ENCODE results near the gene MRPL19. TPM values are rescaled to one million over a fixed set of nuclear protein-coding genes. Genes with fewer than 3 reads are reported as not detected.

The MRPL19 gene
- total and polyA plus RNA-seq, 2 of the 13 experiments (the other 11 are each of a cell fraction or from before 2014, with no cell fraction given): 43.2 to 163 TPM

DNA sequence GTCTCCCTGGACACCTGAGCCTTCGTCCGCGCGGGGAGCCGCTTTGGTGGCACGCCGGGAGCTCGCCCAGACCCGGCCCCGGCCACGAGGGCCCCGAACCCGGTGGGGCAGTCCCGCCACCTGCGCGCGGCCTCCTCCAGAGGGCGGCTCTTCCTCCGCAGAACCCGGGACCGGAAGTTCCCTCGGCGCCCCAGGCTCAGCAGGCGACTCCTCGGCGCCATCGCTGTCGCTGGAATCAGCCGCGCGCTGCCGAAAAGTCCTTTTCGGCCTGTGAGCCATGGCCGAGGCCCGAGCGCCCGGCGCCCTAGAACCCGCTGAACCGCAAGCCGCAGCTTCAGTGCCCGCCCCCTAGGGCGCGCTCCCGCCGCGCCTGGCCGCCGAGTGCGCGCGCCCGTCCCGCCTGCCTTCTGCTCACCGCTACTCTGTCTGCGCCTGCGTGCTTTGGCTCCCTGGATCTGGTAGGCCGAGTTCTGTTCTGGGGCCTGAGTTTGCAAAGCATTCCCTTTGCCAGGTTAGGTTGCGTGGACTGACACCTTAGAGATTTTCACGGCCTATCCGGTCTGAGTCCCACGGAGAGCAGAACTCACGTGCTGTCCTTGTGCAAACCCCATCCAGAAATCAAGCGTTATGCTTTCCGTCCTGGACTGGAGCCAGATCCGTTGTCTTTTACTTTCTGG is 64.1 kb downstream of the MRPL19 start, which contains the start of gene GCFC2 (continued):
- TF ChIP-seq, protein P1, sequence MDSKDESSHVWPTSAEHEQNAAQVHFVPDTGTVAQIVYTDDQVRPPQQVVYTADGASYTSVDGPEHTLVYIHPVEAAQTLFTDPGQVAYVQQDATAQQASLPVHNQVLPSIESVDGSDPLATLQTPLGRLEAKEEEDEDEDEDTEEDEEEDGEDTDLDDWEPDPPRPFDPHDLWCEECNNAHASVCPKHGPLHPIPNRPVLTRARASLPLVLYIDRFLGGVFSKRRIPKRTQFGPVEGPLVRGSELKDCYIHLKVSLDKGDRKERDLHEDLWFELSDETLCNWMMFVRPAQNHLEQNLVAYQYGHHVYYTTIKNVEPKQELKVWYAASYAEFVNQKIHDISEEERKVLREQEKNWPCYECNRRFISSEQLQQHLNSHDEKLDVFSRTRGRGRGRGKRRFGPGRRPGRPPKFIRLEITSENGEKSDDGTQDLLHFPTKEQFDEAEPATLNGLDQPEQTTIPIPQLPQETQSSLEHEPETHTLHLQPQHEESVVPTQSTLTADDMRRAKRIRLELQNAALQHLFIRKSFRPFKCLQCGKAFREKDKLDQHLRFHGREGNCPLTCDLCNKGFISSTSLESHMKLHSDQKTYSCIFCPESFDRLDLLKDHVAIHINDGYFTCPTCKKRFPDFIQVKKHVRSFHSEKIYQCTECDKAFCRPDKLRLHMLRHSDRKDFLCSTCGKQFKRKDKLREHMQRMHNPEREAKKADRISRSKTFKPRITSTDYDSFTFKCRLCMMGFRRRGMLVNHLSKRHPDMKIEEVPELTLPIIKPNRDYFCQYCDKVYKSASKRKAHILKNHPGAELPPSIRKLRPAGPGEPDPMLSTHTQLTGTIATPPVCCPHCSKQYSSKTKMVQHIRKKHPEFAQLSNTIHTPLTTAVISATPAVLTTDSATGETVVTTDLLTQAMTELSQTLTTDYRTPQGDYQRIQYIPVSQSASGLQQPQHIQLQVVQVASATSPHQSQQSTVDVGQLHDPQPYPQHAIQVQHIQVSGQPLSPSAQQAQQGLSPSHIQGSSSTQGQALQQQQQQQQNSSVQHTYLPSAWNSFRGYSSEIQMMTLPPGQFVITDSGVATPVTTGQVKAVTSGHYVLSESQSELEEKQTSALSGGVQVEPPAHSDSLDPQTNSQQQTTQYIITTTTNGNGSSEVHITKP (CRISPR knock-in tag; IDR thresholded peaks at IDR 0.05; ENCODE audit: low read depth): no peak
- TF ChIP-seq, protein P2, sequence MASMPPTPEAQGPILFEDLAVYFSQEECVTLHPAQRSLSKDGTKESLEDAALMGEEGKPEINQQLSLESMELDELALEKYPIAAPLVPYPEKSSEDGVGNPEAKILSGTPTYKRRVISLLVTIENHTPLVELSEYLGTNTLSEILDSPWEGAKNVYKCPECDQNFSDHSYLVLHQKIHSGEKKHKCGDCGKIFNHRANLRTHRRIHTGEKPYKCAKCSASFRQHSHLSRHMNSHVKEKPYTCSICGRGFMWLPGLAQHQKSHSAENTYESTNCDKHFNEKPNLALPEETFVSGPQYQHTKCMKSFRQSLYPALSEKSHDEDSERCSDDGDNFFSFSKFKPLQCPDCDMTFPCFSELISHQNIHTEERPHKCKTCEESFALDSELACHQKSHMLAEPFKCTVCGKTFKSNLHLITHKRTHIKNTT (CRISPR knock-in tag; IDR thresholded peaks at IDR 0.05): peak; percentile 82; the same call in 1 of the 2 replicates
- 0 out of 2 replicates have a peak, but pooled peaks have one; percentile 24 for TF ChIP-seq SRF (IDR thresholded peaks at IDR 0.05; ENCODE audit: low read depth, low read length)
- peak; percentile 100 for TF ChIP-seq ZNF547 (CRISPR knock-in tag; IDR thresholded peaks at IDR 0.05)
- TF ChIP-seq ZNF484 (CRISPR knock-in tag; IDR thresholded peaks at IDR 0.05; ENCODE audit: borderline replicate concordance, low read depth): peak; percentile 96
- peak; percentile 86; the same call in 1 of the 3 replicates for TF ChIP-seq MXI1 (IDR thresholded peaks at IDR 0.05; ENCODE audit: borderline replicate concordance, low read depth, low read length)
- TF ChIP-seq ZMAT3 (CRISPR knock-in tag; conservative IDR thresholded peaks at IDR 0.05): peak; percentile 100
- TF ChIP-seq, protein P3, sequence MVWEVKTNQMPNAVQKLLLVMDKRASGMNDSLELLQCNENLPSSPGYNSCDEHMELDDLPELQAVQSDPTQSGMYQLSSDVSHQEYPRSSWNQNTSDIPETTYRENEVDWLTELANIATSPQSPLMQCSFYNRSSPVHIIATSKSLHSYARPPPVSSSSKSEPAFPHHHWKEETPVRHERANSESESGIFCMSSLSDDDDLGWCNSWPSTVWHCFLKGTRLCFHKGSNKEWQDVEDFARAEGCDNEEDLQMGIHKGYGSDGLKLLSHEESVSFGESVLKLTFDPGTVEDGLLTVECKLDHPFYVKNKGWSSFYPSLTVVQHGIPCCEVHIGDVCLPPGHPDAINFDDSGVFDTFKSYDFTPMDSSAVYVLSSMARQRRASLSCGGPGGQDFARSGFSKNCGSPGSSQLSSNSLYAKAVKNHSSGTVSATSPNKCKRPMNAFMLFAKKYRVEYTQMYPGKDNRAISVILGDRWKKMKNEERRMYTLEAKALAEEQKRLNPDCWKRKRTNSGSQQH (CRISPR knock-in tag; IDR thresholded peaks at IDR 0.05; ENCODE audit: low read depth): no peak
- TF ChIP-seq ZNF703 (CRISPR knock-in tag; IDR thresholded peaks at IDR 0.05; ENCODE audit: borderline replicate concordance): peak; percentile 99
- peak; percentile 99 for TF ChIP-seq ZNF34 (CRISPR knock-in tag; IDR thresholded peaks at IDR 0.05; ENCODE audit: borderline replicate concordance)
- TF ChIP-seq, protein P4, sequence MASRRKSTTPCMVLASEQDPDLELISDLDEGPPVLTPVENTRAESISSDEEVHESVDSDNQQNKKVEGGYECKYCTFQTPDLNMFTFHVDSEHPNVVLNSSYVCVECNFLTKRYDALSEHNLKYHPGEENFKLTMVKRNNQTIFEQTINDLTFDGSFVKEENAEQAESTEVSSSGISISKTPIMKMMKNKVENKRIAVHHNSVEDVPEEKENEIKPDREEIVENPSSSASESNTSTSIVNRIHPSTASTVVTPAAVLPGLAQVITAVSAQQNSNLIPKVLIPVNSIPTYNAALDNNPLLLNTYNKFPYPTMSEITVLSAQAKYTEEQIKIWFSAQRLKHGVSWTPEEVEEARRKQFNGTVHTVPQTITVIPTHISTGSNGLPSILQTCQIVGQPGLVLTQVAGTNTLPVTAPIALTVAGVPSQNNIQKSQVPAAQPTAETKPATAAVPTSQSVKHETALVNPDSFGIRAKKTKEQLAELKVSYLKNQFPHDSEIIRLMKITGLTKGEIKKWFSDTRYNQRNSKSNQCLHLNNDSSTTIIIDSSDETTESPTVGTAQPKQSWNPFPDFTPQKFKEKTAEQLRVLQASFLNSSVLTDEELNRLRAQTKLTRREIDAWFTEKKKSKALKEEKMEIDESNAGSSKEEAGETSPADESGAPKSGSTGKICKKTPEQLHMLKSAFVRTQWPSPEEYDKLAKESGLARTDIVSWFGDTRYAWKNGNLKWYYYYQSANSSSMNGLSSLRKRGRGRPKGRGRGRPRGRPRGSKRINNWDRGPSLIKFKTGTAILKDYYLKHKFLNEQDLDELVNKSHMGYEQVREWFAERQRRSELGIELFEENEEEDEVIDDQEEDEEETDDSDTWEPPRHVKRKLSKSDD (CRISPR knock-in tag; IDR thresholded peaks at IDR 0.05; ENCODE audit: low read depth): peak; percentile 66; the same call in 1 of the 2 replicates
- peak; percentile 99 for TF ChIP-seq ZC3H13 (CRISPR knock-in tag; IDR thresholded peaks at IDR 0.05)
- no peak; the same call in 1 of the 2 replicates for TF ChIP-seq KDM5A (IDR thresholded peaks at IDR 0.05; ENCODE audit: borderline replicate concordance, low read length)
- TF ChIP-seq ZNF629 (CRISPR knock-in tag; conservative IDR thresholded peaks at IDR 0.05): peak; percentile 77
- TF ChIP-seq, protein P5, sequence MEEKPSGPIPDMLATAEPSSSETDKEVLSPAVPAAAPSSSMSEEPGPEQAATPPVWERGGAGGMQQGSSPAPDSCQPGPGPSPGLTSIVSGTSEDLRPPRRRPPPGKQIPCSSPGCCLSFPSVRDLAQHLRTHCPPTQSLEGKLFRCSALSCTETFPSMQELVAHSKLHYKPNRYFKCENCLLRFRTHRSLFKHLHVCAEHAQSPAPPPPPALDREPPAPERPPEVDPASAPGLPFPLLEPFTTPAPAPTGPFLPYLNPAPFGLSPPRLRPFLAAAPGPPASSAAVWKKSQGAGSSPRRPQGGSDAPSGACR (CRISPR knock-in tag; IDR thresholded peaks at IDR 0.05): peak; percentile 96
- peak; percentile 99 for TF ChIP-seq ZNF678 (CRISPR knock-in tag; IDR thresholded peaks at IDR 0.05)
- peak; percentile 83 for TF ChIP-seq ZNF777 (CRISPR knock-in tag; IDR thresholded peaks at IDR 0.05)
- peak; percentile 99 for TF ChIP-seq KLF6 (CRISPR knock-in tag; IDR thresholded peaks at IDR 0.05)
- peak; percentile 99 for TF ChIP-seq NFIB (CRISPR knock-in tag; IDR thresholded peaks at IDR 0.05; ENCODE audit: borderline replicate concordance)

Measured in HepG2 (cell line).